Retina (tissue), 1 donor: ENCODE measurements around the gene DHODH.
A peak's percentile ranks its signal among the peaks of the same experiment; 100 is the strongest.
"Not testable (repeated sequence)": the region's sequence is repeated elsewhere in the genome, so short reads cannot be mapped to it uniquely, and the experiment has no call there.

Experiments
- DNase-seq: peaks from one replicate; pipeline ENCODE4 v3.0.0-alpha.2; 2016

The DHODH gene

DNA sequence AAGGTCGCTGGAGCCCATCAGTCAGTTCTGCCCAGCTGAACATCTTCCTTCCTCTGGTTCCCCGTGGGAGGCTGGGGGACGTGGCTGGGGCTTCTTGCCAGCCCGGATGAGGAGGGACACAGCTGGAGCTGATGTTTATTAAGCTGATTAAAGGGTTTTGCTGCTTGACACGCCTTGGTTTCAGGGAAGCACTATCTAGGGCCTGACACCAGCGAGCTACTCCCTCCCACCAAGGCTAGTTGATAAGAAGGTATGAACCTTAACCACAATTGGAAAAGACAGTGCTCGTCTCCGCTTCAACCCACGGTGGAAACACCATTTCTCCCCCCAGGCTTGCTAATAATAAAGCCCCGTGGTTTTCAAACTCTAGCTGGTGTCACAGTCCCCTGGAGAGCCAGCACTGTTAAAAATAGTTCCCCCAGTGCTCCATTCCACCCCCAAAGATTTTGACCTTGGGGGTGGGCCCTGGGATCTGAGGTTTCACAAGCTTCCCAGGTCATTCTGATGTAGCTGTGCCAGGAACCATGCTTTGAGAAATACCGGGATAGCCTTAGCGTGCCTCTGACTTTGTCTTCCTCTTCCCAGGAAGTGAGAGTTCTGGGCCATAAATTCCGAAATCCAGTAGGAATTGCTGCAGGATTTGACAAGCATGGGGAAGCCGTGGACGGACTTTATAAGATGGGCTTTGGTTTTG, 5.5 kb downstream of the DHODH start:
- no peak for DNase-seq

DNA sequence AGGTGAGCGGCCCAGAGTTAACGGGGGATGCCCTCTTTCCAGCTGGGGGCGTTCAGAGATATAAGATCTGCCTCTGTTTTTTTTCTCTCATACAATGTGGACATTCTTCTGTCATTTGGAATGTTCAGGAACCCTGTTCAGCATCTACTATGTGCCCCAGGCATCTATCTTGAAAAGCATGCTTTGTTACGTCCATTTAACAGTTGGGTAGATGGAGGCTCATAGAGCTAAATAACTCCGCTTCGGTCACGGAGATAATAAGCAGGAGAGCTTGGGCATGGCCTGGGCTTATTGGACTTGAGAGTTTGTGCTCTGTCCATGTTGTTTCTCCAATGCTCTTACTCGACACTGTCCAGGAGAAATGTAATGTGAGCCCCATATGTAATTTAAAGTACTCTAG, 6.1 kb downstream of the DHODH start:
- no peak for DNase-seq

GRCh38 chr16:72015124-72015523, 6.6 kb downstream of the DHODH start:
- no peak for DNase-seq

DNA sequence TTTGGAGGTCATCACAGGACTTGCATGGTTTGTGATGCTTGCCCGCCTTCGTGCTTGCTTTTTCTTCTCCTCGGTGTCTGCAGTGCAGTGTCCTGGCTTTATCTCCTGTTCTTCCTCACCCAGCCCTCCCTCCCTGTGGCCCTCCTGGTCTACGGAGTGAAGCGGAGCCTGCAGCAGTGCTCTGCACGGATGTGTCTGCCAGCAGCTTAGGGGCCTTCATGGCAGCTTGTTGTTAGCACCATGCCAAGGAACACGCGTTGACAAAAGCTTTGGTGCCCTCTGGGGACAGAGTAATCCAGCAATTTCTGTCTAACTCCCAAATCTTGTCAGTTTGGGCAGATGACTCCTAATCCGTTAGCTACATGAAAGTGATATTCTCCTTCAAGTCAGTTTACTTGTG, 9.9 kb downstream of the DHODH start:
- no peak for DNase-seq

- DNase-seq, result no peak
Measured at GRCh38 chr16:72021043-72021442, 12.5 kb downstream of the DHODH start.

DNA sequence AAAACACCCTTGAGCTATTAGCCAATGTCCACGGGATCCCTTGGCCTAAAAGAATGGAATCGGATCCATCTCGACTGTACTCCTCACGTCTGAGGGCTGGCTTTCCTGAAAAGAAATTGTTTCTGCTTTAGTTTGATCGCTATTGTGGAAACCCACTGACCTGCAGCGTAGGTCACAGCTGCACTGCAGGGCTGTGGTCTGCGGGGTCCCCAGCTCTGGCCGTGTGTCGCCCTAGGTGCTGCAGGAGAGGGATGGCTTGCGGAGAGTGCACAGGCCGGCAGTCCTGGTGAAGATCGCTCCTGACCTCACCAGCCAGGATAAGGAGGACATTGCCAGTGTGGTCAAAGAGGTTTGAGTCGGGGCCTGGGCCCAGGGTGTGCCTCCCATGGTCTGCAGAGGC, 13.6 kb downstream of the DHODH start:
- DNase-seq, result peak; percentile 44

- no peak for DNase-seq
Measured at GRCh38 chr16:72023962-72024361, 15.4 kb downstream of the DHODH start.

DNA sequence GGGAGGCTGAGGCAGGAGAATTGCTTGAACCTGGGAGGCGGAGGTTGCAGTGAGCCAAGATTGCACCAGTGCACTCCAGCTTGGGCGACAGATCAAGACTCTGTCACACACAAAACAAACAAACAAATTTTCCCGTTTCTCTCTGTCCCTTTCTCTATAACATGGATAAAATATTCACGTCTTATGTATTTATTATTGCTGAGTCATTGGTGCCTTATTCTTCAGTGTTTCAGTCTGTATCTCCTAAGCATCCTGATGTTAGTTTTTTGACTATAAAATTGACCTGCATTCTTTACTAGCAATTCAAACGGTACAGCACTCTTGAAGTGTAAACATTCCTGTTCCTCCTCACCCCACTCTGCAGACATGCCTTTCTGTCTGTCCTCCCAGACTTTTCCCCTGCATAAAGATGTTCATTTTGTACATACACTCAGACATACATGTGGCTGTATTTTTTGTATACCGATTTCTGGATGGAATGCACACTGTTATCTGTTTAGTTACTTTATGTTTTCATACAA, 16.4 kb downstream of the DHODH start:
- no peak for DNase-seq

GRCh38 chr16:72025404-72026114, 17.0 kb downstream of the DHODH start:
- DNase-seq, result no peak

- DNase-seq, result no peak
Measured at GRCh38 chr16:72027669-72028378, 19.3 kb downstream of the DHODH start.

DNA sequence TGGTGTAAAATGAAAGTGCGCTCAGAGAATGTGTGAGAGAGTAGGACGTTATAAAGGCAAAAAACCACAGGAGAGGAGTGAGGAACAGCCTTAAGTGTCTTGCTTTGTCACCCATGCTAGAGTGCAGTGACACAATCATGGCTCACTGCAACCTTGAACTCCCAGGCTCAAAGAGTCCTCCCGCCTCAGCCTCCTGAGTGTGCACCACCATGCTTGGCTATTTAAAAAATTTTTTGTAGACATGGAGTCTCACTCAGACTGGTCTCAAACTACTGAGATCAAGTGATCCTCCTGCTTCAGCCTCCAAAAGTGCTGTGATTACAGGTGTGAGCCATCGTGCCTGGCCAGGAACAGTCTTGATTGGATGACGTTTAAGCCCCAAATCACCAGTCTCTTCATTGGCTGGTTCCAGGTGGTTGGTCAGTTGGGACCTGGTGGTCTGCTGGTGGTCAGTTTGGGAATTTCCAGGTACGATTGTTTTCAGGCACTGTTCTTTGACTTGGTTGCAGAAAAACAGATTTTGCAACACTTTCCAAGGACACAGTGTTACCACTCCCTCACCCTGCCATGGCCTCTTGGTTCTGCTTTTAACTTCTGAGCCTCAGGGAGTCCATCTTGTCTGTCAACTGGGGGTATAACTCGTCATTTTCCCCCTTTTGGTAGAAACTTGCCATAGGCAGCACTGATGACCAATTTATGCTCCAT, 21.2 kb downstream of the DHODH start:
- DNase-seq, result no peak

DNA sequence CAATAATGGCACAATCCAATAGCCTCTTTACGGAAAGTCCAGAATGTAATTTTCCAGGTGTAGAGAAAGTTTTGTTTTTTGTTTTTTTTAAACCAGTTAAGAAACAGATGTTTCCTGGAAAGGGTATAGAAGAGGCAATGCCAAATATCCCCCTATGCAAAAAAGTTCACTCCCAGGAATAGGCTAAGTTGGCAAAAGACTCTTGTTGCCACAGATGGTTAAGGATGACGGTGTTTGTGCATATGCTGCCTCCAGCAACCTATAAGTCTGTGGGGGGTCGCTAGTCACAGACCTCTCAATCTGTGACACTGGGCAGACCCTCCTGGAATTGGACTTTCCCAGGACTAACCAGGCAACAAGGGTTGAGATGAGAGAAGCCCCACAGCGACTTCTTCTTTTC, 24.9 kb downstream of the DHODH start:
- no peak for DNase-seq

DNA sequence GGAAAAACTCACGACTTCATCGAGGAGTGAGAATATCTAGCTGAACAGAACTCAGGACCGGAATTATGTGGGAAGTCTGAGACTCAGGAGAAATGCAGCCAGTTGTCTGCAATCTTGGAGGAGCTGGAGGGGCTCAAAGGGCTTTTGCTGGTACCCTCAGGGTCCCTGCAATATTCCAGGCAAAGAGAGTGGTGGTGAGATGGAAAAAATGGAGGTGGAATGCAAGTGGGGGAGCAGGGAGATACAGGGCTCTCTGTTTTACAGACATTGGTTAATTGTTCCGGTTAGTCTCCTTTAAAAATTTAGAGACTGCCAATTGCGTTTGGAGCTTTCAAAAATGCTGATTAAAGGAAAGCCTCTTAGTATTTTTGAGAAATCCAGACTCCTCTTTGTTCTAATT, 27.6 kb downstream of the DHODH start:
- no peak for DNase-seq

GRCh38 chr16:72042157-72042660, 33.7 kb downstream of the DHODH start:
- DNase-seq, result no peak

GRCh38 chr16:72043058-72043457, 34.5 kb downstream of the DHODH start:
- no peak for DNase-seq

DNA sequence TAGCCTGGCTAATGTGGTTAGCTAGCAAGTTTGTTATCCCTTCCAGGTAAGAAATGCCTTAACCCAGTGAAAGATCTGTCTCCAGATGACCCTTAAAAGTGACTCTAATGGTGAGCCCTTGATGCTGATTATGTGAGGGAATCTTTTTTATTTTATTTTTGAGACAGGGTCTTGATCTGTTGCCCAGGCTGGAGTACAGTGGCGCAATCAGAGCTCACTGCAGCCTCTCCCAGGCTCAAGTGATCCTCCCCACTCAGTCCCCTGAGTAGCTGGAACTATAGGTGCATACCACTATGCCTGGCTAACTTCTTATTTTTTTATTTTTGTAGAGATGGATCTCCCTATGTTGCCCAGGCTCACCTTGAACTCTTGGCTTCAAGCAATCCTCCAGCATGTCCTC, 35.0 kb downstream of the DHODH start:
- DNase-seq, result no peak

DNA sequence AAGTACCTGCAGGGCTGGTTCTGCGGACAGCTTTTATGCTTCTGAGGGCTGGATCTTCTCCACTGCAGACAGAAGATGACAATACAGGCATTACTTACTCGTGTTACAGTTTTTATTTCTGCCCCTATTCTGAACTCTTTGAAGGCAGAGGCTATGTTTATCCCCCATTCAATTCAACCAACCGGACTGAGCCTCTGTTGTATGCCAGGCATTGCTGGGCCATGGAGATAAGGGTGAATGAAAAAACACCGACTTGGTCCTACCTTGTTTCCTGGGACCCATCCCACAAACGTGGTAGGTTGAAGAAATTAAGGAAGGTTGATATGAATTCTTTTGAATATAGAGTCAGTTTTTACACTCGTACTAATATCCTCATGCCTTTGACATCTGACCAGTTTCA, 35.8 kb downstream of the DHODH start:
- DNase-seq, result no peak

GRCh38 chr16:72044825-72045359, 36.3 kb downstream of the DHODH start:
- DNase-seq, result no peak

GRCh38 chr16:72049110-72049509, 40.6 kb downstream of the DHODH start:
- DNase-seq, result no peak

DNA sequence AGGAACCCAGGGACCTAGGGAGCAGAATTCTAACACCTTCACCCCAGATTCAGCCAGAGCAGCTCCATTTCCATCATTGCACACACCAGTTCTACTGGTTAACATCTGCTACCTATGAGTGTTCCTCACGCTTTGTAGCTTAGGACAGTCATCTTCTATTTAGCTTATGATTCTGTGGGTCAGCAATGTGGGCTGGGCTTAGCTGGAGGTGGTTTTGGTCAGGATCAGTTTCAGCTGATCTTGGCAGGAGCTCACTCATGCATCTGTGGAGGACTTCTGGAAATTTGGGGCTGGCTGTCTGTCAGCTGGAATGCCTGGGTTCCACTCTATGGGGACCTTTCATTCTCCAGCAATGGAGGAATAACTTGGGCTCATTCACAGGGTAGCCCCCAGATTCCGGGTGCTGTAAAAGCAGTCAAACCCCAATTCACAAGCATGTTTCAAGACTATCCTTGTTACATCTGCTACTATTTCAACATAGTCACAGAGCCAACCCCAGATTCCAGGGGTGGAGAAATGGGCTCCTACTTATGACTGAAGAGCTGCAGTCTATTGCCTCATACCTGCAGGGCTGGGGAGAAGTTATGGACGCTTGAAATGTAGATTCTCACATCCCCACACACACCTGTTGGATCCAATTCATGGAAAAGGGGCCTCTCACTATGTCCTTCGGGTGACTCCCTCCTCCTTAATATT, 42.4 kb downstream of the DHODH start:
- no peak for DNase-seq

DNA sequence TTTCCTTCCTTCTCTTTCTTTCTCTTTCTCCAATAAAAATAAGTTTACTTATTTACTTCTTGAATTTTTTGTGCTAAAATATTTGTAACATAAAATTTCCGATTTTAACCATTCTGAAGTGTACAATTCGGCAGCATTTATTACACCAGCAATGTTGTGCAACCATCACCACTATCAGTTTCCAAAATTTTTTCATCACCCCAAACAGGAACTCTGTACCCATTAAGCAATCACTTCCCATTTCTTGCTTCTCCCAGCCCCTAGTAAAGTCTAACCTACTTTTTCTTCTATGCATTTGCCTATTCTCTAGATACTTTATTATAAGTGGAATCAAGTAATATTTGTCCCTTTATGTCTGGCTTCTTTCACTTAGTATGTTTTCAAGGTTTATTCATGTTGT, 43.3 kb downstream of the DHODH start:
- DNase-seq, result no peak

GRCh38 chr16:72054254-72054847, 45.8 kb downstream of the DHODH start, which contains the start of gene HP:
Gene HP (plus strand): TSS chr16:72054505. CDS start chr16:72054653, 148 bp downstream.
- DNase-seq, result not testable (repeated sequence)
